NCI-H1930 (cell line): ENCODE results near the gene CCDC93.

Experiments used
- DNase-seq, 2 experiments: peaks; one replicate each; lab custom pipeline; 2025; lab: John Stamatoyannopoulos, UW

CCDC93 gene

GRCh38 chr2:117917223-117917917, 96.5 kb downstream of the CCDC93 start:
- DNase-seq = no peak

GRCh38 chr2:117902933-117903332, 110.9 kb downstream of the CCDC93 start:
- no peak for DNase-seq

- DNase-seq = no peak
These were observed 125.0 kb downstream of the CCDC93 start for GRCh38 chr2:117888897-117889296.

- no peak for DNase-seq
These were observed 128.6 kb downstream of the CCDC93 start for GRCh38 chr2:117885308-117885707.

GRCh38 chr2:117879003-117879402, 134.9 kb downstream of the CCDC93 start:
- no peak for DNase-seq

- no peak for DNase-seq
These were observed 138.1 kb downstream of the CCDC93 start for GRCh38 chr2:117875786-117876185.
